HPDE6-E6E7 (cell line): Measurements from ENCODE around the gene FHIT.

Source experiments
- DNase-seq: peaks from one replicate; pipeline ENCODE4 v3.0.0; 2011; ENCODE audit warnings: missing footprints; ENCODE audit errors: extremely low spot score

FHIT gene

GRCh38 chr3:61251174-61251972 is at the start of gene FHIT:
TSS of gene FHIT (minus strand) at chr3:61251452.
- DNase-seq = peak; percentile 58

GRCh38 chr3:61300786-61301185 is 49.5 kb upstream of the FHIT start:
- DNase-seq = no peak

- no peak for DNase-seq
Measured at GRCh38 chr3:61300006-61300380, 48.7 kb upstream of the FHIT start.

GRCh38 chr3:61299343-61300005 is 48.2 kb upstream of the FHIT start:
- no peak for DNase-seq

GRCh38 chr3:61297821-61298220 is 46.6 kb upstream of the FHIT start:
- no peak for DNase-seq

GRCh38 chr3:61288446-61288845 is 37.2 kb upstream of the FHIT start:
- no peak for DNase-seq

GRCh38 chr3:61283876-61284275 is 32.6 kb upstream of the FHIT start:
- DNase-seq = no peak

GRCh38 chr3:61278713-61279112 is 27.5 kb upstream of the FHIT start:
- no peak for DNase-seq

GRCh38 chr3:61277411-61277810 is 26.2 kb upstream of the FHIT start:
- no peak for DNase-seq

- no peak for DNase-seq
Measured at GRCh38 chr3:61269435-61269834, 18.2 kb upstream of the FHIT start.

- no peak for DNase-seq
Measured at GRCh38 chr3:61268644-61269043, 17.4 kb upstream of the FHIT start.

- DNase-seq = no peak
Measured at GRCh38 chr3:61264281-61264680, 13.0 kb upstream of the FHIT start.

GRCh38 chr3:61257148-61257547 is 5.9 kb upstream of the FHIT start:
- no peak for DNase-seq

- no peak for DNase-seq
Measured at GRCh38 chr3:61253756-61254155, 2.5 kb upstream of the FHIT start.

- no peak for DNase-seq
Measured at GRCh38 chr3:61252836-61253235, 1.6 kb upstream of the FHIT start.

GRCh38 chr3:61250784-61251173 is 473 bp downstream of the FHIT start:
- DNase-seq = no peak

GRCh38 chr3:61248496-61248895 is 2.8 kb downstream of the FHIT start:
- DNase-seq = no peak

GRCh38 chr3:61247191-61247590 is 4.1 kb downstream of the FHIT start:
- no peak for DNase-seq

- no peak for DNase-seq
Measured at GRCh38 chr3:61239871-61240270, 11.4 kb downstream of the FHIT start.

- no peak for DNase-seq
Measured at GRCh38 chr3:61237858-61238257, 13.4 kb downstream of the FHIT start.

- no peak for DNase-seq
Measured at GRCh38 chr3:61236556-61236955, 14.7 kb downstream of the FHIT start.

- DNase-seq = no peak
Measured at GRCh38 chr3:61233746-61234145, 17.5 kb downstream of the FHIT start.

GRCh38 chr3:61231693-61232092 is 19.6 kb downstream of the FHIT start:
- no peak for DNase-seq

GRCh38 chr3:61227799-61228198 is 23.5 kb downstream of the FHIT start:
- DNase-seq = no peak
